ENCODE measurements around the gene SNX5.

GRCh38 chr20:17993546-17993945 lies 25.0 kb upstream of the SNX5 start:
- TF ChIP-seq POLR2A (IDR thresholded peaks at IDR 0.05) (no peak), CTCF (IDR thresholded peaks at IDR 0.05) (no peak), EP300 (IDR thresholded peaks at IDR 0.05) (no peak)

Data from tibial nerve (tissue), 4 donors.